VCaP (cell line): ENCODE results near the gene EIF2AK2.

Experiments
- H3K27ac ChIP-seq: fragments of 450-650 bp; 2 replicates; pipeline ENCODE4 v1.5.1; 2017
- CTCF ChIP-seq: fragments of 450-650 bp; conservative IDR thresholded peaks from 2 replicates; pipeline ENCODE4 v1.5.1; 2017; ENCODE audit warnings: mild to moderate bottlenecking, moderate library complexity

The EIF2AK2 gene

DNA sequence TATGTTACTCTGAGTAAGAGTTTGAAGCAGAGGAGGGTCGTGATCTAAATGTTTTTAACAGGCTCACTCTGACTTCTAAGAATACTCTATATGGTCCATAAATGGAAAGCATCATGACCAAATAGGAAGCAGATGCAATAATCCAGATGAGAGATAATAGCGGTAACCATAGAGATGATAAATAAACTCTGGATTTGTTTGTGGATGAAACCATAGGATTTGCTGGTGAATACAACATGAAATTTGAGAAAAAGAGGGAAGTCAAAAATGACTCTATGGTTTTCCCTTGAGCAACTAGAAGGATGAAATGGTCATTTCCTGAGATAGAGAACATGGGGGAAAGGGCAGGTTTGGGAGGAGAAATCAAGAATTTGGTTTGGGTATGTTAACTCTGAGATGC lies 76.5 kb downstream of the EIF2AK2 start:
- TF ChIP-seq CTCF = no peak

DNA sequence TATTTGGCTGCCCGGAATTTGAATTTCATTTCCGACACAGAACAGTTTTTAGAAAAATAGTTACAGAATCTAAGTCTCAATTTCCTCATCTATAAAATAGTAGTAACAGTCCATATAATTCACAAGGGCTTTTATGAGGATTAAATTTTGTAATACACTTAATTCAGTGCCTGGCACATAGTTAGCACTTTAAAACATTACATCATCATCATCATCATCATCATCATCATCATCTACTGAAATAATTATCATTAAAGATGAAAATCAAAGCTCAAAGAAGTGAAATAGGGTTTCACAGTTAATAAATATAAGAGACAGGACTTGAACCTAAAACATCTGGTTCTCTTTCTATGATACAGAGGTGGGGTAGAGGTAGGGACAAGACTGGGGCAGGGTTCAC lies 85.8 kb downstream of the EIF2AK2 start:
- TF ChIP-seq CTCF = no peak

More for the DNA sequence above, 76.5 kb downstream of the EIF2AK2 start:
- H3K27ac ChIP-seq = no peak overlapping the region; the same call in 1 of the 2 replicates

GRCh38 chr2:37068686-37069085 lies 88.1 kb downstream of the EIF2AK2 start:
- H3K27ac ChIP-seq = no peak overlapping the region
- TF ChIP-seq CTCF = no peak

More for the DNA sequence above, 85.8 kb downstream of the EIF2AK2 start:
- no peak overlapping the region for H3K27ac ChIP-seq

- no peak overlapping the region for H3K27ac ChIP-seq
- no peak for TF ChIP-seq CTCF
These were observed 95.0 kb downstream of the EIF2AK2 start for GRCh38 chr2:37061776-37062175.

GRCh38 chr2:37061013-37061711 lies 95.6 kb downstream of the EIF2AK2 start:
- H3K27ac ChIP-seq = no peak overlapping the region
- TF ChIP-seq CTCF = no peak

GRCh38 chr2:37060446-37060845 lies 96.3 kb downstream of the EIF2AK2 start:
- no peak overlapping the region for H3K27ac ChIP-seq
- TF ChIP-seq CTCF = no peak

GRCh38 chr2:37059841-37060240 lies 96.9 kb downstream of the EIF2AK2 start:
- no peak for TF ChIP-seq CTCF
- H3K27ac ChIP-seq = no peak overlapping the region
